AG04450 (cell line): ENCODE data around the gene SYCE1. TPM values are rescaled to one million over a fixed set of nuclear protein-coding genes. Genes with fewer than 3 reads are reported as not detected.

Source experiments
- CTCF ChIA-PET: fragments of 300-600, 350-600 bp; formaldehyde crosslinking; extraction: SDS; loops from one replicate; lab custom pipeline; 2022; ENCODE audit warnings: antibody characterized with exemption, inconsistent platforms; lab: Charles Lee
- POLR2A ChIA-PET: fragments of 350-600 bp; formaldehyde crosslinking; extraction: SDS; loops from one replicate; lab custom pipeline; 2021; ENCODE audit warnings: antibody characterized with exemption, inconsistent platforms; lab: Yijun Ruan, JAX
- DNase-seq: peaks from one replicate; pipeline ENCODE4 v3.0.0-alpha.2; 2011; ENCODE audit warnings: low read depth, low spot score
- H3K27ac ChIP-seq: one replicate; pipeline ENCODE4 v1.5.1; 2012; ENCODE audit warnings: low read depth, low read length, control low read depth
- H3K27me3 ChIP-seq: one replicate; pipeline ENCODE4 v1.6.0; 2012; ENCODE audit warnings: low read length; ENCODE audit not compliant: control insufficient read depth, insufficient read depth
- H3K4me3 ChIP-seq: 2 replicates; pipeline ENCODE4 v1.5.1; 2011; ENCODE audit warnings: mild to moderate bottlenecking, low read depth, low read length, control low read depth
- H3K9me3 ChIP-seq: 2 replicates; pipeline ENCODE4 v1.5.1; 2012; ENCODE audit warnings: low read length; ENCODE audit not compliant: control insufficient read depth, insufficient read depth
- CTCF ChIP-seq: IDR thresholded peaks from 2 replicates; pipeline ENCODE4 v1.5.1; 2011; ENCODE audit warnings: low read depth, low read length, control low read depth, inconsistent platforms
- polyA minus RNA-seq: library from RNA; depleted of rRNA, polyadenylated mRNA; stranded (reverse); fragments of >200 nt; gene quantifications from 2 replicates; pipeline ENCODE4 v1.2.3, GENCODE V29; 2011; rRNA and poly(A)+ RNA removed
- polyA plus RNA-seq: library from polyadenylated mRNA; depleted of rRNA; stranded (reverse); fragments of >200 nt; gene quantifications from 2 replicates; pipeline ENCODE4 v1.2.3, GENCODE V29; 2011; rRNA removed

Gene SYCE1, protein sequence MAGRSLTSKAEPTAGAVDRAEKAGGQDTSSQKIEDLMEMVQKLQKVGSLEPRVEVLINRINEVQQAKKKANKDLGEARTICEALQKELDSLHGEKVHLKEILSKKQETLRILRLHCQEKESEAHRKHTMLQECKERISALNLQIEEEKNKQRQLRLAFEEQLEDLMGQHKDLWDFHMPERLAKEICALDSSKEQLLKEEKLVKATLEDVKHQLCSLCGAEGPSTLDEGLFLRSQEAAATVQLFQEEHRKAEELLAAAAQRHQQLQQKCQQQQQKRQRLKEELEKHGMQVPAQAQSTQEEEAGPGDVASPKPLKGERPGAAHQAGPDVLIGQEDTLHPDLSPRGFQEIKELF
- polyA plus RNA-seq, result not detected in 2 replicates
- not detected in 2 replicates for polyA minus RNA-seq

DNA sequence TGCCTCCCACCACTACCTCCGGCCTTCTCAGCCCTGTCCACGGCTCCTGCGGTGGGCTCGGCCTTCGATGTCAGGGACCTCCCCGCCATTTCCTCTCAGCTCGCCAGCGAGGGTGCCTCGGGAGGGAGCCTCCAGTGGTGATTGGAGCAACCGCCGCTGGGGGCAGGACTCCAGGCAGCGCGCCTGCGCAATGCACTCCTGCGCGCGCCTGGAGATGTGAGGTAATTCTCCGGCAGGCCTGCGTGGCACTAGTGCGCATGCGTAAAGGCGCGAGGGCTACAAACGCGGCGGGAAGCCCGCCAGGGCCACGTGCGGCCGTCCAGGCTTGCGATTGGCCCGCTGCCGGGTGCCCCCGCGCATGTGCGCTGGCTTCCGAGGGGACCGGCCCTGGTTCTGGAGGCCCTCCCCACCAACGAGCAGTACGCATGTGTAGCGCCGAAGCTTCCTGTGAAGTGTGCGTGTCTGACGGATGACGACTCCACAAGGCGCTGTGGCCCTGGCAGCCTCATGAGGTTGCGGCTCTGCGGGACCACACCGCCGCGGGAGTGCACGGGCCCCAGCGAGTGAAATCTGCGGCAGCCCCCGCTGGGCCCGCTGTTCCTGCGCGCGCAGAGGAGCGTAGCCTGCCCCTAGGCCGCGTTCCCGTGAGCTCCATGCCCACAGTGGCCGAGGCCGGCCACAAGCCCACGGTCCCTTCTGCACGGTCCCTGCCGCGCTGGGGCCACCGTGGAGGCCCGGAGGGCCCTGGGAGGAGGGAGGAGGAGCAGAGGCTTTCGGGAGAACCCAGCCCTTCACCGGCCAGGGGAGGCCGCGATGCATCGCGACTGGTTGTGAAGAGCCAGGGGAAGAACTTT, at the start of gene SYCE1:
Gene SYCE1 (minus strand): TSS at position 143 of the 854 bp plus-strand sequence. CDS start 54 bp downstream, at position 89.
- no peak for DNase-seq
- no peak for TF ChIP-seq CTCF
- Histone ChIP-seq H3K27ac (no peak within 1 kb of the TSS), H3K4me3 (no peak within 1 kb of the TSS), H3K27me3 (no peaks in the 10 kb centered on the region), H3K9me3 (peaks cover 36% of the 10 kb centered on the region)
- CTCF ChIA-PET, result no interaction called here
- POLR2A ChIA-PET, result no interaction called here

DNA sequence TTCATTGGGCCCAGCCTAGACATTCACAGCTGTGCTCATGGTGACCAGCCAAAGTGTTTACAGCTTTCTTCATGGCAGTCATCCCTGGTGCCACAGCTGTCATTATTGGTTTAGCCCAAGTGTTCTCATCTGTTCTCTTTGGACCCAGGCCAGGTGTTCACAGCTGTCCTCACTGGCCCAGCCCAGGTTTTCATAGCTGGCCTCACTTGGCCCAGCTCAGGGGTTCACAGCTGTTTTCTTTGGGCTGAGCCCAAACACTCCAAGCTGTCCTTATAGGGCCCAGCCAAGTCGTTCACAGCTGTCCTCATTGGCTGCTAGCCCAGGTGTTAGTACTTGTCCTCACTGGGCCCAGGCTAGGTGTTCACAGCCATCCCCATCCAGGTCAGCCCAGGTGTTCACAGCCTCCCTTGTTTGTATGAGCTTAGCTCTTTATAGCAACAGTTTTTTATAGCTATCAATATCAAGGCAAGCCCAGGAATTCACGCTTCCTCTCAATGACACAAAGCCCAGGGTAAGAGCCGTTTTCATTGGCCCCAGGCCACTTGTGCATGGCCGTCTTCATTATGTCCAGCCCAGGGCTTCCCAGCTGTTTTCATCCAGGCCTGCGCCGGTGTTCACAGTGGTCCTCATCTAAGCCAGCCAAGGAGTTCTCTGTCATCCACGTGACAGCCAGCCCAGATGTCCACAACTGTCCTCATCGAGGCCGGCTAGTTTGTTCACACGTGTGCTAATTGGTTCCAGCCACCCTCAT, 49.6 kb upstream of the SYCE1 start:
- no peaks in the 10 kb centered on the region for H3K27me3 ChIP-seq
- CTCF ChIA-PET, result no interaction called here
- H3K4me3 ChIP-seq, result no peak overlapping the region
- peaks cover 41% of the 10 kb centered on the region for H3K9me3 ChIP-seq
- POLR2A ChIA-PET, result no interaction called here
- no peak for DNase-seq
- no peak overlapping the region for H3K27ac ChIP-seq
- TF ChIP-seq CTCF, result no peak

DNA sequence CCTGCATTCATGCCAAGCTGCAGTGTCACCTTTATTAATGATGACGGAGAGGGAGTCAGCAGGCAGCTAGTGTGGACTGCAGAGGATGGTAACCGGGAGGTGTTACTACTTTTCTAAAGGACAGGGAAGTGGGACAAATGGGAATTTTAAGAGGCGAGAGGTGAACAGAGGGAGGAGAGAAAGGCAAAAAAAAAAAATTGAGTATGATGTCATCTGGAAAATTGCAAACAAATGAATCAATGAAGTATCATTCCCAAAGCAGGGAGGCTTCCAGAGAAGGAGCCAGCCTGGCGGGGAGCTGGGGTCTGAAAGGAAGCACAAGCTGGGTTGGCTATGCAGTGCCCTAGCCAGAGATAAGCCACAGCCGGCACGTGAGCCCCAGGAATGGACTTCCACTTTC, 48.3 kb upstream of the SYCE1 start:
- no peak for TF ChIP-seq CTCF
- H3K9me3 ChIP-seq, result peaks cover 30% of the 10 kb centered on the region
- POLR2A ChIA-PET, result no interaction called here
- no peak overlapping the region for H3K27ac ChIP-seq
- H3K27me3 ChIP-seq, result no peaks in the 10 kb centered on the region
- CTCF ChIA-PET, result interaction anchor here (0.9 kb wide), 1 partner anchor 284 kb away, joined by 4 read pairs; no protein-coding TSS in a partner anchor
- DNase-seq, result no peak
- H3K4me3 ChIP-seq, result no peak overlapping the region

GRCh38 chr10:133611079-133611478, 45.7 kb upstream of the SYCE1 start:
- no peak for TF ChIP-seq CTCF
- no peak for DNase-seq
- H3K27ac ChIP-seq, result no peak overlapping the region
- H3K27me3 ChIP-seq, result no peaks in the 10 kb centered on the region
- peaks cover 5% of the 10 kb centered on the region for H3K9me3 ChIP-seq
- CTCF ChIA-PET, result no interaction called here
- POLR2A ChIA-PET, result no interaction called here
- H3K4me3 ChIP-seq, result no peak overlapping the region
